Left lung (tissue), 10 donors: ENCODE measurements around the gene CLDN34. TPM values are rescaled to one million over a fixed set of nuclear protein-coding genes. Genes with fewer than 3 reads are reported as not detected.

Experiments
- ATAC-seq: fragments of 200-7000 bp; cut with Tn5 transposase; one replicate; pipeline ENCODE4 v1.9.1; 2020; ENCODE audit warnings: moderate library complexity
- DNase-seq, 4 donors: peaks; one replicate each; pipeline ENCODE4 v3.0.0-alpha.2; 2013 to 2020
- H3K27ac ChIP-seq, 2 donors: fragments of 200-600 bp; sonication (generic) in 1 of 2; one replicate each; pipeline versions ENCODE4 v1.5.0 to v1.8.0; 2020 to 2021
- H3K27me3 ChIP-seq, 2 donors: fragments of 200-600 bp; sonication (generic) in 1 of 2; one replicate each; pipeline versions ENCODE4 v1.5.0 to v1.8.0; 2020 to 2021
- H3K36me3 ChIP-seq, 2 donors: fragments of 200-600 bp; sonication (generic) in 1 of 2; one replicate each; pipeline versions ENCODE4 v1.5.0 to v1.8.0; 2020 to 2021
- H3K4me1 ChIP-seq, 2 donors: fragments of 200-600 bp; one replicate each; pipeline ENCODE4 v1.8.0; 2021
- H3K4me3 ChIP-seq, 2 donors: fragments of 200-600 bp; sonication (generic) in 1 of 2; one replicate each; pipeline versions ENCODE4 v1.5.0 to v1.8.0; 2020 to 2021; ENCODE audit warnings: mild to moderate bottlenecking in 1 of 2
- H3K9me3 ChIP-seq, 2 donors: fragments of 200-600 bp; sonication (generic) in 1 of 2; one replicate each; pipeline versions ENCODE4 v1.5.0 to v1.8.0; 2020 to 2021
- intact Hi-C, 2 donors: fragments of 100-400 bp; cut with DNase I; formaldehyde crosslinking; loops; one replicate each; pipeline versions ENCODE4 v1.11.2 to v1.14.2; 2022
- polyA plus RNA-seq, 6 donors: library from polyadenylated mRNA; unstranded; fragments of 120-200 nt; gene quantifications; one replicate each; pipeline ENCODE4 v1.2.1, GENCODE V29; 2013; ENCODE audit not compliant: insufficient read length in 6 of 6
- total RNA-seq, 2 donors: library from RNA; stranded (reverse); fragmentation: NEBNext Ultra II Directional; extraction: Animal tissue kit (Norgen Biotek cat#: 25700); gene quantifications; one replicate each; pipeline ENCODE4 v1.2.1, GENCODE V29; 2021
- TF ChIP-seq, protein P1 (sequence below), 2 donors: fragments of 200-600 bp; sonication (generic) in 1 of 2; IDR thresholded peaks; one replicate each; pipeline versions ENCODE4 v1.5.0 to v1.8.0; 2021; ENCODE audit warnings: antibody characterized with exemption in 2 of 2
- donor health status: DM: no; HTN: yes; CAD: no.
- donor health status: DM: no; HTN: no; CAD: no.

Gene CLDN34
- total and polyA plus RNA-seq, 8 donors = 0.17 to 0.41 (median 0.20) TPM; not detected in 3

DNA sequence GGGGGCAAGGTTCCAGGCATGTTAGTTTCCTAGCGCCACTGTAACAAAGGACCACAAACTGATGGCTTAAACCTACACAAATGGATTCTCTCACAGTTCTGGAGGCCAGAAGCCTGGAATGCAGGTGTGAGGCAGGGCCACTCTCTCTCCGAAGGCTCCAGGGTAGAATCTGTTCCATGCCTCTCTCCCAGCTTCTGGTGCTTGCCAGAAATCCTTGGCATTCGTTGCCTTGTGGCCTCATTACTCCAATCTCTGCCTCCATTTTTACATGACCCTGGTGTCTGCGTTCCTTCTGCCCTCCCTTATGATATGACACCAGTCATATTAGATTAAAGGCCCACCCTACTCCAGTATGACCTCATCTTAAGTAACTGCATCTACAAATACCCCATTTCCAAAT is 39.6 kb downstream of the CLDN34 start:
- TF ChIP-seq, protein P1, sequence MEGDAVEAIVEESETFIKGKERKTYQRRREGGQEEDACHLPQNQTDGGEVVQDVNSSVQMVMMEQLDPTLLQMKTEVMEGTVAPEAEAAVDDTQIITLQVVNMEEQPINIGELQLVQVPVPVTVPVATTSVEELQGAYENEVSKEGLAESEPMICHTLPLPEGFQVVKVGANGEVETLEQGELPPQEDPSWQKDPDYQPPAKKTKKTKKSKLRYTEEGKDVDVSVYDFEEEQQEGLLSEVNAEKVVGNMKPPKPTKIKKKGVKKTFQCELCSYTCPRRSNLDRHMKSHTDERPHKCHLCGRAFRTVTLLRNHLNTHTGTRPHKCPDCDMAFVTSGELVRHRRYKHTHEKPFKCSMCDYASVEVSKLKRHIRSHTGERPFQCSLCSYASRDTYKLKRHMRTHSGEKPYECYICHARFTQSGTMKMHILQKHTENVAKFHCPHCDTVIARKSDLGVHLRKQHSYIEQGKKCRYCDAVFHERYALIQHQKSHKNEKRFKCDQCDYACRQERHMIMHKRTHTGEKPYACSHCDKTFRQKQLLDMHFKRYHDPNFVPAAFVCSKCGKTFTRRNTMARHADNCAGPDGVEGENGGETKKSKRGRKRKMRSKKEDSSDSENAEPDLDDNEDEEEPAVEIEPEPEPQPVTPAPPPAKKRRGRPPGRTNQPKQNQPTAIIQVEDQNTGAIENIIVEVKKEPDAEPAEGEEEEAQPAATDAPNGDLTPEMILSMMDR (IDR thresholded peaks at IDR 0.05) = no peak
- DNase-seq (no peak), ATAC-seq (no peak)
- H3K36me3 ChIP-seq = no peaks in the 10 kb centered on the region
- intact Hi-C loops = no loop called here
- H3K27me3 ChIP-seq = no peaks in the 10 kb centered on the region
- H3K4me3 ChIP-seq = no peak overlapping the region
- no peaks in the 10 kb centered on the region for H3K9me3 ChIP-seq
- H3K4me1 ChIP-seq = peaks cover 0 to 19% of the 10 kb centered on the region in 2 donors
- H3K27ac ChIP-seq = no peak overlapping the region

DNA sequence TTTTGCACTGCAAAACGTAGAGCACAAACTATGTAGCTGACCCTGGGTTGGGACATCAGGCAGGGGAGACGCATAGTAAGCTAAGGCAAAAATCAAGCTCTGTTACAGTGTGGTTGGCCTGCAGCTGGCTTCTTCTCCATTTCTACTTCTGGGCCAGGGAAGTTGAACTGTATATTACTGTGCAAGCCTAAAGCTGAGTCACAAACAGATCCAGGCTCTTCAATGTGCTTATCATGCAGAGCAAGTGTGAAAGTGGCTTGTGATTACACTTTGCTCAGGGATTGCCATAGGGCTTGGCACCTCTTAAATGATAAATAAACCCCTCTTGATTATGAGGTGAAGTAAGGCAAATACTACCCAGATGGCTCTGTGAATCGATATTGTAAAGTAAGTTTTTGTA is 40.5 kb downstream of the CLDN34 start:
- no peak overlapping the region for H3K27ac ChIP-seq
- peaks cover 0 to 24% of the 10 kb centered on the region in 2 donors for H3K4me1 ChIP-seq
- H3K9me3 ChIP-seq = no peaks in the 10 kb centered on the region
- ATAC-seq (peak; percentile 34), DNase-seq (no peak)
- H3K36me3 ChIP-seq = no peaks in the 10 kb centered on the region
- TF ChIP-seq, protein P1 (IDR thresholded peaks at IDR 0.05) = no peak
- intact Hi-C loops = no loop called here
- no peak overlapping the region for H3K4me3 ChIP-seq
- no peaks in the 10 kb centered on the region for H3K27me3 ChIP-seq

DNA sequence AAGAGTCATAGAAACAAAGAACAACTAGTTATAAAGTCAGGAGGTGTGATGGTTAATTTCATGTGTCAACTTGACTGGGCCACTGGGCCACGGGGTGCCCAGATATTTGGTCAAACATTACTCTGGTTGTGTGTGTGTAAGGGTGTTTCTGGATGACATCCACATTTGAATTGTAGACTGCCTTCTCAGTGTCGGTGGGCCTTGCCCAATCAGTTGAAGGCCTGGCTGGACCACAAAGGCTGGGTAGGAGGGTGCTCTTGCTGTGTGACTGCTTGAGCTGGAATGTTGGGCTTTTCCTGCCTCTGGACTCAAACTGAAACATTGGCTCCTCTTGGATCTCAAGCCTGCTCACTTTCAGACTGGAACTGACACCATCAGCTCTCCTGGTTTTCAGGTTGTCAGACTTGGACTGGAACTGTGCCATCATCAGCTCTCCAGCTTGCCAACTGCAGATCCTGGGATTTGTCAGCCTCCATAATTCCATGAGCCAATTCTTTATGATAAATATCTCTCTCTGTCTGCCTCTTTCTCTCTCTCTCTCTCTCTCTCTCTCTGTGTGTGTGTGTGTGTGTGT is 41.4 kb downstream of the CLDN34 start:
- Histone ChIP-seq H3K36me3 (no peaks in the 10 kb centered on the region), H3K27ac (no peak overlapping the region), H3K9me3 (no peaks in the 10 kb centered on the region), H3K4me3 (no peak overlapping the region), H3K27me3 (no peaks in the 10 kb centered on the region), H3K4me1 (peaks cover 0 to 28% of the 10 kb centered on the region in 2 donors)
- ATAC-seq (no peak), DNase-seq (no peak)
- TF ChIP-seq, protein P1 (IDR thresholded peaks at IDR 0.05) = no peak
- intact Hi-C loops = no loop called here

DNA sequence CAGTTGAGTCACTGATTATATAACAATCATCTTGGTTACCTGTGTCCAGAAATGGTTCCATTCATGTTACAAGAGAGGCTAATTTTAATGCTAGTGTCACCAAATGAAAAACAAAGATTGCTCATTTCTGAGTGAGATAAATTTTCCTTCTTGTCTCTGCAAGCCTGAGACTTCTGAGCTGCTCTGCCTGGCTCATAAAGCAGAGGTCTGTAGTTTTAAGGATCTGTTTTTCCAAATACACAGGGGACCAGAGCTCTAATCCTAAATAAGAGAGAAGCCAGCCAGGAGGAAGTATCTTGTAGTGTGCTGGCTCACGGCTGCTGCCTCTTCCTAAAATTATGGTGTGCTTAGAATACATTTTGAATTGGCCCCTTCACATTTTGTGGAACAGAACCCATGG is 42.6 kb downstream of the CLDN34 start:
- intact Hi-C loops = no loop called here
- no peak for ATAC-seq
- peak overlapping the region in 1 of 2 donors; percentile 75 for H3K27ac ChIP-seq

DNA sequence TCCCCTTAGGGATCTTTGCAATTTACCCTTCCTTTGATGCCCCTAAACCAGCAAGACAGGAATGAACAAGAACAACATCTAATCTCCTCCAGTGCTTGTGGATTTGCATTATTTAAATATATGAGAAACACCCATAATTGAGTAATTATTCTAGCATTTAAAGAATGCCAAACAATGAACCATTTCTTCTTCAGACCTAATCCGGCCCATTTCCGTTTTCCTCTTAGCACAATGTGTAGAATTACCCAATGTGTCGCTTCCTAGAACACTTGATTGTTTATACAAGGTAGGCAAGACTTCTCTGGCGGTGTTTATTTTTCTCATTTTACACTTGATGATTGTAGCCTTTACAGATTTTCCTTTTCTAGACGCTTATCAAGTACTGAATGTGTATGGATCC is 43.5 kb downstream of the CLDN34 start:
- Histone ChIP-seq H3K4me3 (no peak overlapping the region), H3K36me3 (no peaks in the 10 kb centered on the region), H3K4me1 (peaks cover 0 to 33% of the 10 kb centered on the region in 2 donors), H3K27ac (peak overlapping the region in 1 of 2 donors; percentile 75), H3K27me3 (no peaks in the 10 kb centered on the region), H3K9me3 (no peaks in the 10 kb centered on the region)
- TF ChIP-seq, protein P1 (IDR thresholded peaks at IDR 0.05) = no peak
- ATAC-seq = peak; percentile 4
- DNase-seq = no peak
- intact Hi-C loops = no loop called here

More for the DNA sequence above, 42.6 kb downstream of the CLDN34 start:
- H3K36me3 ChIP-seq = no peaks in the 10 kb centered on the region
- H3K9me3 ChIP-seq = no peaks in the 10 kb centered on the region
- no peak for DNase-seq
- no peak overlapping the region for H3K4me3 ChIP-seq
- H3K4me1 ChIP-seq = peaks cover 0 to 33% of the 10 kb centered on the region in 2 donors
- no peaks in the 10 kb centered on the region for H3K27me3 ChIP-seq
- TF ChIP-seq, protein P1 (IDR thresholded peaks at IDR 0.05) = no peak
